WTC11 (cell line): ENCODE measurements around the gene LHFPL2. TPM values are rescaled to one million over a fixed set of nuclear protein-coding genes. Genes with fewer than 3 reads are reported as not detected.
A peak's percentile ranks its signal among the peaks of the same experiment; 100 is the strongest.

Experiments
- ATAC-seq: fragments of 200-7000 bp; cut with Tn5 transposase; 2 replicates; pipeline ENCODE4 v1.10.0; 2021; ENCODE audit warnings: mild to moderate bottlenecking, moderate library complexity
- CTCF ChIA-PET: fragments of 300-600 bp; sonication (Branson Sonifier 250); formaldehyde crosslinking; loops from one replicate; lab custom pipeline; 2021; ENCODE audit warnings: antibody characterized with exemption; lab: Charles Lee
- POLR2A ChIA-PET: fragments of 350-600 bp; sonication (Branson Sonifier 250); formaldehyde crosslinking; loops from one replicate; lab custom pipeline; 2021; ENCODE audit warnings: antibody characterized with exemption; lab: Charles Lee
- DNase-seq: peaks from one replicate; pipeline ENCODE4 v3.0.0; 2021; ENCODE audit warnings: low spot score
- H3K27ac Mint-ChIP-seq: 2 replicates; pipeline ENCODE4 v1.8.0; 2021; ENCODE audit warnings: mixed read lengths
- H3K27me3 Mint-ChIP-seq: 2 replicates; pipeline ENCODE4 v1.8.0; 2021; ENCODE audit warnings: low read depth, mild to moderate bottlenecking, moderate library complexity, mixed read lengths
- H3K36me3 Mint-ChIP-seq: 2 replicates; pipeline ENCODE4 v1.8.0; 2021; ENCODE audit warnings: mixed read lengths
- H3K4me1 Mint-ChIP-seq: 2 replicates; pipeline ENCODE4 v1.8.0; 2022; ENCODE audit warnings: mixed read lengths
- H3K4me3 Mint-ChIP-seq: 2 replicates; pipeline ENCODE4 v1.8.0; 2021; ENCODE audit warnings: mild to moderate bottlenecking, moderate library complexity, mixed read lengths
- H3K9me3 Mint-ChIP-seq: 2 replicates; pipeline ENCODE4 v1.8.0; 2021; ENCODE audit warnings: mixed read lengths
- AR ChIP-seq: fragments of 250-450 bp; sonication (Bioruptor Pico); IDR thresholded peaks from 2 replicates; pipeline ENCODE4 v1.9.0; 2021; ENCODE audit warnings: mild to moderate bottlenecking
- CBFB ChIP-seq: sonication (generic); formaldehyde crosslinking; IDR thresholded peaks from 2 replicates; pipeline ENCODE4 v1.8.1; 2022; ENCODE audit warnings: mild to moderate bottlenecking, low read depth, missing genetic modification reagents
- CREB1 ChIP-seq: sonication (generic); formaldehyde crosslinking; IDR thresholded peaks from 2 replicates; pipeline ENCODE4 v1.8.0; 2023; ENCODE audit warnings: mild to moderate bottlenecking, missing genetic modification reagents
- ELF4 ChIP-seq: sonication (generic); formaldehyde crosslinking; IDR thresholded peaks from 2 replicates; pipeline ENCODE4 v1.8.1; 2022; ENCODE audit warnings: low read depth, mild to moderate bottlenecking, moderate library complexity, missing genetic modification reagents
- ERG ChIP-seq: fragments of 250-450 bp; sonication (Bioruptor Pico); IDR thresholded peaks from 2 replicates; pipeline ENCODE4 v1.8.0; 2021; ENCODE audit warnings: mild to moderate bottlenecking
- ESRRA ChIP-seq: sonication (generic); formaldehyde crosslinking; IDR thresholded peaks from 2 replicates; pipeline ENCODE4 v1.8.1; 2022; ENCODE audit warnings: mild to moderate bottlenecking, missing genetic modification reagents, borderline replicate concordance
- FOXP4 ChIP-seq: sonication (generic); formaldehyde crosslinking; IDR thresholded peaks from 2 replicates; pipeline ENCODE4 v1.8.0; 2022; ENCODE audit warnings: mild to moderate bottlenecking, missing genetic modification reagents
- GABPB1 ChIP-seq: sonication (generic); formaldehyde crosslinking; IDR thresholded peaks from 2 replicates; pipeline ENCODE4 v1.8.1; 2023; ENCODE audit warnings: mild to moderate bottlenecking, missing genetic modification reagents
- HMGA2 ChIP-seq: fragments of 250-450 bp; sonication (Bioruptor Pico); IDR thresholded peaks from 2 replicates; pipeline ENCODE4 v1.4.0; 2021; ENCODE audit warnings: mild to moderate bottlenecking, moderate library complexity
- KAT7 ChIP-seq: sonication (generic); formaldehyde crosslinking; IDR thresholded peaks from 2 replicates; pipeline ENCODE4 v1.8.1; 2023; ENCODE audit warnings: missing genetic modification reagents, mild to moderate bottlenecking, borderline replicate concordance
- OVOL2 ChIP-seq: fragments of 250-450 bp; sonication (Bioruptor Pico); IDR thresholded peaks from 2 replicates; pipeline ENCODE4 v1.9.0; 2021; ENCODE audit warnings: mild to moderate bottlenecking, borderline replicate concordance
- PREB ChIP-seq: sonication (generic); formaldehyde crosslinking; IDR thresholded peaks from 2 replicates; pipeline ENCODE4 v1.8.1; 2022; ENCODE audit warnings: mild to moderate bottlenecking, missing genetic modification reagents, moderate library complexity, borderline replicate concordance
- PRRX2 ChIP-seq: fragments of 250-450 bp; sonication (Bioruptor Pico); IDR thresholded peaks from 2 replicates; pipeline ENCODE4 v1.8.0; 2021; ENCODE audit warnings: mild to moderate bottlenecking
- SMAD4 ChIP-seq: sonication (generic); formaldehyde crosslinking; IDR thresholded peaks from 2 replicates; pipeline ENCODE4 v1.8.0; 2022; ENCODE audit warnings: mild to moderate bottlenecking, missing genetic modification reagents
- STAT6 ChIP-seq: sonication (generic); formaldehyde crosslinking; conservative IDR thresholded peaks from 2 replicates; pipeline ENCODE4 v1.8.1; 2023; ENCODE audit warnings: mild to moderate bottlenecking, low read depth, missing genetic modification reagents, moderate library complexity
- ZMAT4 ChIP-seq: fragments of 250-450 bp; sonication (Bioruptor Pico); IDR thresholded peaks from 2 replicates; pipeline ENCODE4 v1.9.0; 2021; ENCODE audit warnings: mild to moderate bottlenecking
- ZNF263 ChIP-seq: sonication (generic); formaldehyde crosslinking; IDR thresholded peaks from 2 replicates; pipeline ENCODE4 v1.8.1; 2022; ENCODE audit warnings: low read depth, mild to moderate bottlenecking, moderate library complexity, missing genetic modification reagents
- ZNF281 ChIP-seq: sonication (generic); formaldehyde crosslinking; IDR thresholded peaks from 2 replicates; pipeline ENCODE4 v1.8.0; 2023; ENCODE audit warnings: mild to moderate bottlenecking, missing genetic modification reagents
- ZNF317 ChIP-seq: sonication (generic); formaldehyde crosslinking; IDR thresholded peaks from 2 replicates; pipeline ENCODE4 v1.8.1; 2023; ENCODE audit warnings: low read depth, mild to moderate bottlenecking, moderate library complexity, missing genetic modification reagents, borderline replicate concordance
- total RNA-seq: library from RNA; stranded (reverse); gene quantifications from 3 replicates; pipeline ENCODE4 v1.2.3, GENCODE V29; 2021

The LHFPL2 gene
- total RNA-seq, 1 experiment from 2014 or later, result 40.6 TPM

GRCh38 chr5:78640662-78641474 is 7.7 kb downstream of the LHFPL2 start:
- Mint-ChIP-seq H3K36me3 (peaks cover 9% of the 10 kb centered on the region), H3K9me3 (no peaks in the 10 kb centered on the region), H3K4me1 (peaks cover 64% of the 10 kb centered on the region), H3K27me3 (no peaks in the 10 kb centered on the region), H3K27ac (peak overlapping the region; percentile 2), H3K4me3 (no peak overlapping the region)
- peak; percentile 57; the same call in 1 of the 2 replicates for TF ChIP-seq GABPB1 (CRISPR knock-in tag)
- no peak for TF ChIP-seq SMAD4
- no peak for TF ChIP-seq ZNF317 (CRISPR knock-in tag)
- DNase-seq (no peak), ATAC-seq (no peak)
- ChIA-PET POLR2A (no interaction called here), CTCF (no interaction called here)

- ATAC-seq (no peak), DNase-seq (no peak)
- ChIA-PET POLR2A (no interaction called here), CTCF (no interaction called here)
- Mint-ChIP-seq H3K4me3 (0 out of 2 replicates have a peak overlapping the region, but pooled peaks have one; percentile 3), H3K36me3 (peaks cover 8% of the 10 kb centered on the region), H3K4me1 (peaks cover 70% of the 10 kb centered on the region), H3K9me3 (no peaks in the 10 kb centered on the region), H3K27me3 (no peaks in the 10 kb centered on the region), H3K27ac (peak overlapping the region; percentile 75)
- TF ChIP-seq ZMAT4 (CRISPR knock-in tag) (no peak), HMGA2 (no peak), ZNF263 (CRISPR knock-in tag) (no peak), FOXP4 (CRISPR knock-in tag) (no peak), AR (CRISPR knock-in tag) (no peak), ESRRA (CRISPR knock-in tag) (no peak), STAT6 (CRISPR knock-in tag) (no peak), KAT7 (CRISPR knock-in tag) (no peak), ERG (CRISPR knock-in tag) (no peak), PREB (CRISPR knock-in tag) (no peak), ELF4 (CRISPR knock-in tag) (no peak), CREB1 (CRISPR knock-in tag) (no peak), CBFB (CRISPR knock-in tag) (no peak), OVOL2 (CRISPR knock-in tag) (no peak), ZNF281 (no peak), PRRX2 (CRISPR knock-in tag) (no peak), SMAD4 (no peak)
Measured at GRCh38 chr5:78639791-78640190, 8.8 kb downstream of the LHFPL2 start.
